ENCODE data around the gene ZBTB18.

ZBTB18 gene

GRCh38 chr1:244102046-244102445, 51.0 kb downstream of the ZBTB18 start:
- H3K4me3 ChIP-seq (ENCODE audit: low read length), result no peak overlapping the region

GRCh38 chr1:244102468-244102867, 51.4 kb downstream of the ZBTB18 start:
- no peaks in the 10 kb centered on the region for H3K27me3 ChIP-seq (ENCODE audit: insufficient read depth, low read length)
- 92% methylated on average over 14 of the region's 14 CpGs for WGBS
- no peaks in the 10 kb centered on the region for H3K36me3 ChIP-seq (ENCODE audit: insufficient read depth, low read length)
- no peak overlapping the region for H3K4me3 ChIP-seq (ENCODE audit: low read length)
- no peaks in the 10 kb centered on the region for H3K9me3 ChIP-seq (ENCODE audit: insufficient read depth, low read depth, low read length)
- no peak overlapping the region for H3K27ac ChIP-seq (ENCODE audit: low read depth, low read length)
- no peaks in the 10 kb centered on the region for H3K4me1 ChIP-seq (ENCODE audit: insufficient read depth, low read length)
- H3K9ac ChIP-seq (ENCODE audit: low read depth, low read length), result no peak overlapping the region

More at GRCh38 chr1:244102046-244102445, 51.0 kb downstream of the ZBTB18 start:
- no peaks in the 10 kb centered on the region for H3K27me3 ChIP-seq (ENCODE audit: insufficient read depth, low read length)
- no peaks in the 10 kb centered on the region for H3K4me1 ChIP-seq (ENCODE audit: insufficient read depth, low read length)
- H3K36me3 ChIP-seq (ENCODE audit: insufficient read depth, low read length), result no peaks in the 10 kb centered on the region
- no peak overlapping the region for H3K9ac ChIP-seq (ENCODE audit: low read depth, low read length)
- H3K27ac ChIP-seq (ENCODE audit: low read depth, low read length), result no peak overlapping the region
- 87% methylated on average over 10 of the region's 10 CpGs for WGBS
- no peaks in the 10 kb centered on the region for H3K9me3 ChIP-seq (ENCODE audit: insufficient read depth, low read depth, low read length)

GRCh38 chr1:244104309-244105060, 53.4 kb downstream of the ZBTB18 start:
- Histone ChIP-seq H3K27me3 (ENCODE audit: insufficient read depth, low read length) (no peaks in the 10 kb centered on the region), H3K36me3 (ENCODE audit: insufficient read depth, low read length) (no peaks in the 10 kb centered on the region), H3K27ac (ENCODE audit: low read depth, low read length) (no peak overlapping the region), H3K4me3 (ENCODE audit: low read length) (no peak overlapping the region), H3K9me3 (ENCODE audit: insufficient read depth, low read depth, low read length) (no peaks in the 10 kb centered on the region), H3K9ac (ENCODE audit: low read depth, low read length) (no peak overlapping the region), H3K4me1 (ENCODE audit: insufficient read depth, low read length) (no peaks in the 10 kb centered on the region)
- 89% methylated on average over 10 of the region's 10 CpGs for WGBS

- Histone ChIP-seq H3K9ac (ENCODE audit: low read depth, low read length) (no peak overlapping the region), H3K27me3 (ENCODE audit: insufficient read depth, low read length) (no peaks in the 10 kb centered on the region), H3K4me3 (ENCODE audit: low read length) (no peak overlapping the region), H3K9me3 (ENCODE audit: insufficient read depth, low read depth, low read length) (no peaks in the 10 kb centered on the region), H3K4me1 (ENCODE audit: insufficient read depth, low read length) (no peaks in the 10 kb centered on the region), H3K27ac (ENCODE audit: low read depth, low read length) (no peak overlapping the region), H3K36me3 (ENCODE audit: insufficient read depth, low read length) (no peaks in the 10 kb centered on the region)
- 84% methylated on average over 3 of the region's 3 CpGs for WGBS
Measured at GRCh38 chr1:244106176-244106575, 55.1 kb downstream of the ZBTB18 start.
